ENCODE results near the gene ROBO1. TPM values are rescaled to one million over a fixed set of nuclear protein-coding genes. Genes with fewer than 3 reads are reported as not detected.
"Not testable (repeated sequence)": the region's sequence is repeated elsewhere in the genome, so short reads cannot be mapped to it uniquely, and the experiment has no call there.

Gene ROBO1
- total and polyA plus RNA-seq, 2 experiments from 2014 or later: 29.3 to 171 TPM

GRCh38 chr3:79187426-79187825 lies 580.4 kb downstream of the ROBO1 start:
- H3K4me1 ChIP-seq (ENCODE audit: low read depth): no peaks in the 10 kb centered on the region
- H3K27ac ChIP-seq: no peak overlapping the region
- H3K36me3 ChIP-seq: no peaks in the 10 kb centered on the region
- H3K27me3 ChIP-seq: no peaks in the 10 kb centered on the region
- TF ChIP-seq CTCF (IDR thresholded peaks at IDR 0.05; ENCODE audit: low read depth, low read length): no peak
- DNase-seq (ENCODE audit: low read depth in 1 of 2, low spot score in 1 of 2): no peak
- no peak overlapping the region for H3K4me3 ChIP-seq
- H3K9me3 ChIP-seq (ENCODE audit: low read depth): no peaks in the 10 kb centered on the region

- no peak for TF ChIP-seq CTCF (IDR thresholded peaks at IDR 0.05; ENCODE audit: low read depth, low read length)
- Histone ChIP-seq H3K4me1 (ENCODE audit: low read depth) (peaks cover under 1% of the 10 kb centered on the region), H3K9me3 (ENCODE audit: low read depth) (no peaks in the 10 kb centered on the region), H3K36me3 (no peaks in the 10 kb centered on the region), H3K4me3 (no peak overlapping the region), H3K27me3 (no peaks in the 10 kb centered on the region), H3K27ac (no peak overlapping the region)
- no peak for DNase-seq (ENCODE audit: low read depth in 1 of 2, low spot score in 1 of 2)
These were observed 583.5 kb downstream of the ROBO1 start for GRCh38 chr3:79184251-79184650.

GRCh38 chr3:79183496-79183895 lies 584.3 kb downstream of the ROBO1 start:
- Histone ChIP-seq H3K27me3 (no peaks in the 10 kb centered on the region), H3K9me3 (ENCODE audit: low read depth) (no peaks in the 10 kb centered on the region), H3K27ac (no peak overlapping the region), H3K4me3 (no peak overlapping the region), H3K36me3 (no peaks in the 10 kb centered on the region), H3K4me1 (ENCODE audit: low read depth) (peaks cover 8% of the 10 kb centered on the region)
- DNase-seq (ENCODE audit: low read depth in 1 of 2, low spot score in 1 of 2): no peak
- no peak for TF ChIP-seq CTCF (IDR thresholded peaks at IDR 0.05; ENCODE audit: low read depth, low read length)

GRCh38 chr3:79178471-79179180 lies 589.2 kb downstream of the ROBO1 start:
- DNase-seq (ENCODE audit: low read depth in 1 of 2, low spot score in 1 of 2): no peak
- no peak overlapping the region for H3K27ac ChIP-seq
- H3K36me3 ChIP-seq: no peaks in the 10 kb centered on the region
- TF ChIP-seq CTCF (IDR thresholded peaks at IDR 0.05; ENCODE audit: low read depth, low read length): no peak
- no peaks in the 10 kb centered on the region for H3K9me3 ChIP-seq (ENCODE audit: low read depth)
- no peaks in the 10 kb centered on the region for H3K27me3 ChIP-seq
- H3K4me1 ChIP-seq (ENCODE audit: low read depth): peaks cover 33% of the 10 kb centered on the region
- H3K4me3 ChIP-seq: no peak overlapping the region

GRCh38 chr3:79175870-79176269 lies 591.9 kb downstream of the ROBO1 start:
- no peak overlapping the region for H3K4me3 ChIP-seq
- H3K4me1 ChIP-seq (ENCODE audit: low read depth): peaks cover 33% of the 10 kb centered on the region
- DNase-seq (ENCODE audit: low read depth in 1 of 2, low spot score in 1 of 2): peak in 1 of 2 donors; percentile 45
- no peak for TF ChIP-seq CTCF (IDR thresholded peaks at IDR 0.05; ENCODE audit: low read depth, low read length)
- no peaks in the 10 kb centered on the region for H3K36me3 ChIP-seq
- no peaks in the 10 kb centered on the region for H3K9me3 ChIP-seq (ENCODE audit: low read depth)
- no peaks in the 10 kb centered on the region for H3K27me3 ChIP-seq
- H3K27ac ChIP-seq: no peak overlapping the region

- not testable (repeated sequence) for DNase-seq (ENCODE audit: low read depth in 1 of 2, low spot score in 1 of 2); H3K9me3 ChIP-seq (ENCODE audit: low read depth)
These were observed 594.5 kb downstream of the ROBO1 start for GRCh38 chr3:79173259-79173658.

More at GRCh38 chr3:79173259-79173658, 594.5 kb downstream of the ROBO1 start:
- peaks cover 30% of the 10 kb centered on the region for H3K4me1 ChIP-seq (ENCODE audit: low read depth)
- not testable (repeated sequence) for H3K4me3 ChIP-seq, H3K27me3 ChIP-seq, H3K27ac ChIP-seq, H3K36me3 ChIP-seq

Measured in cardiac muscle cell (in vitro differentiated cells and primary cell).